ENCODE data around the gene PLXNB1. TPM values are rescaled to one million over a fixed set of nuclear protein-coding genes. Genes with fewer than 3 reads are reported as not detected.
"Not testable (repeated sequence)": the region's sequence is repeated elsewhere in the genome, so short reads cannot be mapped to it uniquely, and the experiment has no call there.

Gene PLXNB1
- polyA plus RNA-seq, 3 donors = 31.2 to 51.0 (median 35.4) TPM

DNA sequence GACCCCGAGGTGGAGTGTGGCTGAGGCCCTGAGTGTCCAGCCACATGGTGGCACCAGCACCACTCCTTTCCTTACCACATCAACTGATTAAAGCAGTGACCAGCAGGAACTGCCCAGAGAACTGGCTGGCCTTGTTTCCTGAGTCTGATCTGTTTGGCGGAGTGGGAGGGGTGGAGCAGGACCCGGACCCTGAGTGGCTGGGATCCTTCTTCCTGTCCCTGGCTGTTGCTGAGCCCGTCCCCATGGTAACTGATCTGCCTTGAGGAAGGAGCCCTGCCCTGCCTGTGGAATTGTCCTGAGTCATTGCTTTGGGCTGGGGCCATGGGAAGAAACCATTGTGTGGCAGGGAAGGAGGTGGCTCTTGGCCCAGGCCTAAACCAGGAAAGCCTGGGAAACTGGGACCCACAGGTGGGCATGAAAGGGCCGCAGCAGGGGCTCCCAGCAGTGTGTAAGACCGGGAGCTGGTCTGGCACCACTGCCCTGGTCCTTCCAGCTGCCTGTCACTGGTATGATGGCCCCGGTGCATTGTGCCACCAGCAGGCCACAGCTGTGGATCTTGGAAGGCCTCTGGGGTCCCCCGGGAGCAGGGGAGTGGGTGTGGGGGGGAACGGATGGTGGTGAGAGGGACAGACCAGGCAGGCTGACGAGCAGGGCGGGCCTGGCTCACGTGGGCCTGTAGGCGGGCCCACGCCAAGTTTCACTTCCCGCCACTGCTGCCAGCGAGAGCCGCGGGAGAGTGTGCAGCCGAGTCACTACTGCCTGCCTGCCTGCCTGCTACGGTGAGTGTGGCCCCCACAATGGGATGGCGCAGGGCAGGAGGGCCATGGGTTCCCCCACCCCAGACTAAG is 35.9 kb upstream of the PLXNB1 start:
- H3K27ac ChIP-seq (ENCODE audit: low read depth, low read length) = peak overlapping the region; percentile 89
- 2 to 3% (median 2%) methylated on average over 19 to 21 of the region's 21 CpGs for WGBS, 3 donors

DNA sequence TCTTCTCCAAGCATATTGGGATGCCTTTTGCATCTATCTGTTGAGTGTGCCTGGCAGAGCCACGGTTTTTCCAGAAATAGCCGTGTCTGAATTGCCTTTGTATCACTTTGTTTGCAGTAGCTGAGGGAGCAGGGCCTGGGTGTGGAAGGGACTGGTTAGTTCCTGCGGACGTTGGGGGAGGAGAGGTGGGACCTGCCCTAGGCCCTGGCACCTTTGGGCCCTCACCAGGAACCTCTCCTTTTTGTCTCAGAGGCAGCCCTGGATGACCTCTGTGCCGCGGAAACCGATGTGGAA is 35.3 kb upstream of the PLXNB1 start:
- WGBS, 3 donors = 4 to 33% (median 20%) methylated on average over 7 of the region's 7 CpGs
- H3K27ac ChIP-seq (ENCODE audit: low read depth, low read length) = peak overlapping the region; percentile 89

DNA sequence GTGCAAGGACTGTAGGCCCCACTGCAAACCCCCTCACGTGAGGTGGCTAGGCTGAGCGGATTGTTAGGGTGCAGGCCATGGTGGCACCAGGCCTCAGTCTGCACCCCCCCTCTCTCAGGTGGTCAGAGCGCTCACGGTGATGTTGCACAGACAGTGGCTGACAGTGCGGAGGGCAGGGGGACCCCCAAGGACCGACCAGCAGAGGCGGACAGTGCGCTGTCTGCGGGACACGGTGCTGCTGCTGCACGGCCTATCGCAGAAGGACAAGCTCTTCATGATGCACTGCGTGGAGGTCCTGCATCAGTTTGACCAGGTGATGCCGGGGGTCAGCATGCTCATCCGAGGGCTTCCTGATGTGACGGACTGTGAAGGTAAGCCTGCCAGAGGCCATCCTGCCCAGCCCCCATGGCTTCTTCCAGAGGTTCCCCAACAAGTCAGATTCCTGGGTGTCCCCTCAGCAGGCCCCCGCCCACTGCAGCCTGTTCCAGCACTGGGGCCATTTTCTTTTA is 34.9 kb upstream of the PLXNB1 start:
- WGBS, 3 donors = 89 to 94% (median 90%) methylated on average over 17 of the region's 17 CpGs
- no peak overlapping the region for H3K27ac ChIP-seq (ENCODE audit: low read depth, low read length)

DNA sequence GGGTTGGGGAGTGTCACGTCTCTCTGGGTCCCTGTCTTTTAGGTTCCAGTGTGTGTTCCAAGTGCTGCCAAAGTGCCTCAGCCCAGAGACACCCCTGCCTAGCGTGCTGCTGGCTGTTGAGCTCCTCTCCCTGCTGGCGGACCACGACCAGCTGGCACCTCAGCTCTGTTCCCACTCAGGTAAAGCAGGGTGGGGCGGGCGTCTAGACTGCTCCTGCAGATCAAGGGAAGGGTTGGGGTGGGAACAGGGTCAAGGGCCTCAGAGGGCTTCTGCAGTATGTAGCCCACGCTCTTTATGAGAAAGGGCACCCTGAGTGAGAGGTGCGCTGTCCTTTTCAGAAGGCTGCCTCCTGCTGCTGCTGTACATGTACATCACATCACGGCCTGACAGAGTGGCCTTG is 33.8 kb upstream of the PLXNB1 start:
- 79 to 86% (median 79%) methylated on average over 9 of the region's 9 CpGs for WGBS, 3 donors
- H3K27ac ChIP-seq (ENCODE audit: low read depth, low read length) = no peak overlapping the region

DNA sequence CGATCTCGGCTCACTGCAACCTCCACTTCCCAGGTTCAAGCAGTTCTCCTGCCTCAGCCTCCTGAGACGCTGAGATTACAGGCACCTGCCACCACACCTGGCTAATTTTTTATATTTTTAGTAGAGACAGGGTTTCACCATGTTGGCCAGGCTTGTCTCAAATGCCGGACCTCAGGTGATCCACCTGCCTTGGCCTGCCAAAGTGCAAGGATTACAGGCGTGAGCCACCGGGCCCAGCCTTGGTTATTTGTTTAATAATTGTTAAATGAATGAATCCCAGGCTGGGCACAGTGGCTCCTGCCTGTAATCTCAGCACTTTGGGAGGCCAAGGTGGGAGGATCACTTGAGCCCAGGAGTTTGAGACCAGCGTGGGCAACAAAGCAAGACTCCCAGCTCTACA is 31.9 kb upstream of the PLXNB1 start:
- 87 to 94% (median 92%) methylated on average over 7 of the region's 7 CpGs for WGBS, 3 donors
- H3K27ac ChIP-seq (ENCODE audit: low read depth, low read length) = not testable (repeated sequence)

DNA sequence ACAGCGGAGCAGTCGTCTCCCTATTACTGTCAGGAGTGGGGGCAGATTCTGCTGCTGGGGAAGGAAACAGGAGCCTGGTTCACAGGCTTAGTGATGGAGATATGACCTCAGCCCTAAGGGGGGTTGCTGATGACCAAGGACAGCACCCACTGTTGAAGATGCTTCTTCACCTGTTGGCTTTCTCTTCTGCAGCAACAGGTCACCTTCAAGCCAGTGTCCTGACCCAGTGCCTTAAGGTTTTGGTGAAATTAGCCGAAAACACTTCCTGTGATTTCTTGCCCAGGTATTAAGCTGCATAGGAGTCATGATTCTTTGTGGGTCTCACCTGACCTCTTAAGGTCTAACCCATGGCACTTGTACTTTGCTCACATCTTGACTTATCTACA is 30.6 kb upstream of the PLXNB1 start:
- H3K27ac ChIP-seq (ENCODE audit: low read depth, low read length) = no peak overlapping the region
- 87 to 95% (median 93%) methylated on average over 3 of the region's 3 CpGs for WGBS, 3 donors

DNA sequence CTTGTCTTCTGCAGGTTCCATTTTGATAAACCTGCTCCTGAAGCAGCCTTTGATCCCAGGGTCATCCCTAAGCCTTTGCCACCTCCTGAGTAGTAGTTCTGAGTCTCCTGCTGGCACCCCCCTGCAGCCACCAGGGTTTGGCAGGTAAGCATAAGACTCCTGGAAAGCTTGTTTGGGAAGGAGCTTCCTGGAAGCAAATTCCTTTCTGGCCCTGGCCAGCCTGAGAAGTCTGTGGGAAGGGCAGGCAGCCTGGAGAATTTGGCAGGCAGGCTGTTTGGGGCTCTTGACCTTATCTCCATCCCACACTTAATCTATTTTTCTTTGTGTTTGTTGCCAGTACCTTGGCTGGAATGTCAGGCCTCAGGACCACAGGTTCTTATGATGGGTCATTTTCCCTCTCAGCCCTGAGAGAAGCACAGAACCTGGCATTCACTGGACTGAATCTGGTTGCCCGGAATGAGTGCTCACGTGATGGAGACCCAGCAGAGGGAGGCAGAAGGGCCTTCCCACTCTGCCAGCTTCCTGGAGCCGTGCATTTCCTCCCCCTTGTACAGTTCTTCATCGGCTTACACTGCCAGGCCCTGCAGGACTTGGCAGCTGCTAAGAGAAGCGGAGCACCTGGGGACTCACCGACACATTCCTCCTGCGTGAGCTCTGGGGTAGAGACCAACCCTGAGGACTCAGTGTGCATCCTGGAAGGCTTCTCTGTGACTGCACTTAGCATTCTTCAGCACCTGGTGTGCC is 30.1 kb upstream of the PLXNB1 start:
- no peak overlapping the region for H3K27ac ChIP-seq (ENCODE audit: low read depth, low read length)
- WGBS, 3 donors = 80 to 91% (median 81%) methylated on average over 7 of the region's 7 CpGs

DNA sequence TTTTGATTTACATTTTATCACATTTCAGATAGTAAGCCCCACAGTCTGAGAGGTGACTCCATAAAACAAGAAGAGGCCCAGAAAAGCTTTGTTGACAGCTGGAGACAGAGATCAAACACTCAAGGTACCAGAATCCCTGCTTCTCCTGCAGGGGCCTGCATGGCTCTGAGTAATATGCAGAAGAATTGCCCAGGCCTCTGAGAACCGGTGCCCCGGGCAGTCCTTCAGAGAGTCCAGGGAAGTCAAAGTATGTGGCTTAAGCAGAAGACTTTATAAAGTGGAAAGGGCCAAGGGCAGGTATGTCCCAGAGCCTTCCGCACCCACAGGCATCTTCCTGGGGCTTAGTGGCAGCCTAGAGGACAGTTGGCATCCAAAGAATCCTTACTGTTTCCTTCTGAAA is 29.4 kb upstream of the PLXNB1 start:
- H3K27ac ChIP-seq (ENCODE audit: low read depth, low read length) = no peak overlapping the region

DNA sequence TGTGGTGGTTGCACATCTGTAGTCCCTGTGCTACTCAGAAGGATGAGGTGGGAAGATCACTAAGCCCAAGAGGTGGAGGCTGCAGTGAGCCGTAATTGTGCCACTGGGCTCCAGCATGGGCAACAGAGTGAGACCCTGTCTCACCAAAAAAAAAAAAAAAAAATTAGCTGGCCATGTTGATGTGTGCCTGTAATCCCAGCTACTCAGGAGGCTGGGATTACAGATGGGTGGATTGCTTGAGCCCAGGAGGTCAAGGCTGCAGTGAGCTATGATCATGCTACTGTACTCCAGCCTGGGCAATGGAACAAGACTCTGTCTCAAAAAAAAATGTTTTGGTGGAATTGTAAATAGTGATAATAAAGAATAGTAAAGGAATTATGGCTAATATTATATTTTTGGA is 26.6 kb upstream of the PLXNB1 start:
- H3K27ac ChIP-seq (ENCODE audit: low read depth, low read length) = no peak overlapping the region
- WGBS, 3 donors = 91 to 100% (median 100%) methylated on average over 1 of the region's 1 CpG

More for the DNA sequence above, 29.4 kb upstream of the PLXNB1 start:
- 96 to 97% (median 96%) methylated on average over 3 of the region's 3 CpGs for WGBS, 3 donors

DNA sequence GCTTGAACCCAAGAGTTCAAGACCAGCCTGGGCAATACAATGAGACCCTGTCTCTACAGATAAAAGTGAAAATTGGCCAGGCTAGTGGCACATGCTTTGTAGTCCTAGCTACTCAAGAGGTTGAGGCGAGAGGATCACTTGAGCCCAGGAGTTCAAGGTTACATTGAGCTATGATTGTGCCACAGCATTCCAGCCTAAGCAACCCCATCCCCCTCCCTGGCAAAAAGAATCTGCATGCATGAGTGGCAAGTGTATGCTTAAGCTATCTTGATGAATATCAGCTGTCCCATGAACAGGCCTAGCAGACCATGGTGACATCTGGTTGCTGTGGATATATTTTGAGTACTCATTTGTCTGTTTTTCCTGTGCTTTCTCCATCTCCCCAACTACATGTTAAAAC is 21.4 kb upstream of the PLXNB1 start:
- 59 to 100% (median 92%) methylated on average over 1 of the region's 1 CpG for WGBS, 3 donors
- H3K27ac ChIP-seq (ENCODE audit: low read depth, low read length) = no peak overlapping the region

DNA sequence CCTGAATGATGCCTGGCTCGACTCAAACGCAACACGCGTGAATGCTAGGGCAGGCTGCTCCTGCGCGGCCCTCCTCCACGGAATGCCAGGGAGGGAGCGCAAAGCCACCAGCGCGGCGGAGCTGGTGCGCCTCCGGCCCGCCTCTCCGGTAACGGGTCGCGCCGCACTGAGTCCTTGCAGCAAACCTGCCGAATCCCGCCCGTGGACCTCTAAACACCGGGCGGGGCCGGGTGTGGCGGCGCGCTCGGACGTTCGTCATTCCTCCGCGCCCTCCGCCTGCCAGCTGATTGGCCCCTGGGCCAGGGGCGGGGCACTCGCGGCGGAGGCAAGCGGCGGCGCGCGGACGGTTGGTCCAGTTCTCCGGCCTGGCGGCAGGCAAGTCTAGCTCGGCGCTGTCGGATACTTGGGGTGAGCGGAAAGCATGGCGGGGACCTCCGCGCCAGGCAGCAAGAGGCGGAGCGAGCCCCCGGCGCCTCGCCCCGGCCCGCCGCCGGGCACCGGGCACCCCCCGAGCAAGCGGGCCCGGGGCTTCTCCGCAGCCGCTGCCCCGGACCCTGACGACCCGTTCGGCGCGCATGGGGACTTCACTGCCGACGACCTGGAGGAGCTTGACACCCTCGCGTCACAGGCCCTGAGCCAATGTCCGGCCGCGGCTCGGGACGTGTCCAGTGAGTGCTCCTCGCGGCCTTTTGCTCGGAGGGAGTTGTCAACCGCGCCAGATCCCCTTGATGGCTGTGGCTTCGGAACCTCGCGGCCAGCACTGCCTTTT is 16.7 kb upstream of the PLXNB1 start, which contains the start of gene ATRIP:
Gene ATRIP, plus strand, starts transcription at position 313 of the 769 bp plus-strand sequence. Its CDS starts 109 bp downstream, at position 422.
- 0 to 1% (median 0%) methylated on average over 69 to 91 of the region's 91 CpGs for WGBS, 3 donors
- peak within 1 kb of the TSS; percentile 1 for H3K27ac ChIP-seq (ENCODE audit: low read depth, low read length)

DNA sequence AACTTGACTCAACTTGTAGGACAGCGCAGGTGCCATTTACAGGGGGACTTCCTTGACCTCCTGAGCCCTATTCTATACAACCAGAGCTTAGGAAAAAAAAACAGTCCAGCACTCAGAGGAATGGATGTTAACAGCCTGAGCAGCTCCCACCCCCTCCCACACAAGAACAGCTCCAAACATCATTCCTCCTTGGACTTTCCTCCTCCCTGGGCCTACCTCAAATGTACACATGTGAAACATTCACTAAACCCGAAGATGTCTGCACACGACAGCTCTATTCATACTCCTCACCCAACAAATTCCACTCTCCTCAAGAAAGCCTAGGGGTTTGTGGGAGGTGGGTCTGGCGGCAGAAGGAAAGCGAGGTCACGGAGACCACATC is 16.1 kb upstream of the PLXNB1 start:
- WGBS, 3 donors = 13 to 15% (median 15%) methylated on average over 6 of the region's 6 CpGs

DNA sequence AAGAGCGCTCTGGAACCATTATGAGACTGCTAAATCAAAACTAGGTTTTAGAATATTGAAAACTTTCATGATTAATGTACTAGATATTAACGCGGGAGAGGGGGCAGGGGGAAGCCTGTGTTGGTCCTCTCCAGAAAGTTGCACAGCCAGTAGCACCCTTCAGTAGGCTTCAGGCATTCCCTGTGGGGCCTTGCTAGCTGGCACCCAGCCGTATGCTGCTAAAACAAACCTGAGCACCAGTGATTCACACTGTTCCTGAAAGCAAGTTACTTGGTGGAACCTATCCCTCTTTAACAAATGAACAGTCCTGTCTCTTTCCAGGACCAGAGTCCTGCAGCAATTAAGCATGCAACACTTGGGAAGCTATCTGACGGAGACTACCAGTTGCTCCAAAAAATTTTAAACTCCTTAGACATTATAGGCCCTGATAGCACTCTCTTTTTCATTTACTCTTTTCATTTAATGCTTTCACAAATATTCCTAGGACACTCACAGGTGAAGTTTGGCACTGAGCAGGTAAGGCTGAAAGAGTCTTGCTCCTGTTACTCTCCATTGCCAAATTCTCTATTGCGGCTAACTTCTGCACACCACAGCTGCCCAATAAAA is 15.5 kb upstream of the PLXNB1 start:
- WGBS, 3 donors = 69 to 73% (median 69%) methylated on average over 6 of the region's 6 CpGs
- H3K27ac ChIP-seq (ENCODE audit: low read depth, low read length) = no peak overlapping the region

More for the DNA sequence above, 16.1 kb upstream of the PLXNB1 start:
- H3K27ac ChIP-seq (ENCODE audit: low read depth, low read length) = no peak overlapping the region

DNA sequence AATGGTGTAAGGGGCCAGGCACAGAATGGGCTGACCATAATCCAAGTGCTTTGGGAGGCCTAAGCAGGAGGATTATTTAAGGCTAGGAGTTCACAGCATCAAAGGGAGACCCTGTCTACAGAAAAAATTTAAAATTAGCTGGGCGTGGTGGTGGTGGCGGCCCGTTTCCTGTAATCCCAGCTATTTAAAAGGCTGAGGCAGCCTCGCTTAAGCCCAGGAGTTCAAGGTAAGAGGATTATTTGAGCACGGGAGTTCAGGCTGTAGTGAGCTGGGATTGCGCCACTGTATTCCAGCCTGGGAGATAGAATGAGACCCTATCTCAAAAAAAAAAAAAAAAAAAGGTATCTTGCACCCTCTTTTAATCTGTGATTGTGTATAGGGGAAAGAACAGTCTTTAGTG is 12.1 kb upstream of the PLXNB1 start:
- no peak overlapping the region for H3K27ac ChIP-seq (ENCODE audit: low read depth, low read length)
- 73 to 78% (median 75%) methylated on average over 6 of the region's 6 CpGs for WGBS, 3 donors

DNA sequence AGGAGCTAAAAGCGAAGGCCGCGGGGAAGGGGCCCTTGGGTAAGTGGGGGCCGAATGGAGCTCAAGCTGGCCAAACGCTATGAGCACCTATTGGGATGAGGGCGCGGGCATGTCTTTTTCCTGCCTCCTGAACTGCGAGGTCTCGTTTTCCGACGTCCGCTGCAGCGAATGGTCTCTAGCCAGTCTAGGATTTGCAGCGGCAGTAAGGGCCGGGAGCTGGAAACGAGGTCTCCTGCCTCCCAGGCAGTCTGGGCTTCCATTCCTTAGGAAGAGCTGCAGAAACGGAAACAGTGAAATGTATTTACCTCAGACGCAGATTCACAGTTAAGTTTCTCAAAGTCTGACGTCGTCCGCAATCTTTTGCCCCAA is 10.7 kb upstream of the PLXNB1 start:
- peak overlapping the region; percentile 51 for H3K27ac ChIP-seq (ENCODE audit: low read depth, low read length)
- WGBS, 3 donors = 1 to 2% (median 1%) methylated on average over 21 of the region's 21 CpGs

DNA sequence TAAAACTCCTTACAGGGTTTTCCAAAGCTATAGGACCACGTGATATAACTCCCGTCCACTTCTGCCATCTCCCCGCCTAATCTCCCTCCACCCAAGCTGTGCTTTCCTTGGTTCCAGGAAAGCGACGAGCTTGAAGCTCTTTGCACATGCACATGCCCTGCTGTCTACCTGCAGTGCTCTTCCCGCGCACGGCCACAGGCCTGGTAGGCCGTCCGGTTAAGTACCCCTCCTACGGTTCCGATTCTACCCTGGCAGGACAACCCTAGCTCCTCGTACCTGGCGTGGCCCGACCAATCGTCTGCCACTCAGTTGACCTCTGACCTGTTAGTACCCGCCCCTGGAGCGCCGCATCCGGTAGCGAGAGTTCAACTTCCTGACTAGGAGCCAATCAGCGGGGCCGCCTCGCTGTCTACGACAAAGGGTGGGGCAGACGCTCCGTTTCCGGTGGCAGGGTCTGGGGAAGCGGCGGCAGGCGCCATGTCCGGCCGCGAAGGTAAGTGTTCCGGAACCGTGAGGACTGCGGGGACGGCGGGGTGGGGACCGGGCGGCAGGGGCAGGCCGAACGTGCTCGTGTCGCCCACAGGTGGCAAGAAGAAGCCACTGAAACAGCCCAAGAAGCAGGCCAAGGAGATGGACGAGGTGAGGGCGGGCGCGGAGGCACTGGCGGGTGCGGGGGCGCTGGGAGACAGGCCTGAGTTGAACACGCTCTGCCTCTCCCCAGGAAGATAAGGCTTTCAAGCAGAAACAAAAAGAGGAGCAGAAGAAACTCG is 10.1 kb upstream of the PLXNB1 start, which contains the start of the genes CCDC51 and TMA7:
Gene CCDC51, minus strand, starts transcription at position 300 of the 770 bp plus-strand sequence. CDS start 4,991 bp downstream, outside the sequence.
Gene TMA7, plus strand, starts transcription at position 438 of the 770 bp plus-strand sequence. Its CDS starts 40 bp downstream, at position 478.
- 0 to 1% (median 0%) methylated on average over 54 of the region's 54 CpGs for WGBS, 3 donors
- H3K27ac ChIP-seq (ENCODE audit: low read depth, low read length) = peak within 1 kb of the TSS; percentile 51

DNA sequence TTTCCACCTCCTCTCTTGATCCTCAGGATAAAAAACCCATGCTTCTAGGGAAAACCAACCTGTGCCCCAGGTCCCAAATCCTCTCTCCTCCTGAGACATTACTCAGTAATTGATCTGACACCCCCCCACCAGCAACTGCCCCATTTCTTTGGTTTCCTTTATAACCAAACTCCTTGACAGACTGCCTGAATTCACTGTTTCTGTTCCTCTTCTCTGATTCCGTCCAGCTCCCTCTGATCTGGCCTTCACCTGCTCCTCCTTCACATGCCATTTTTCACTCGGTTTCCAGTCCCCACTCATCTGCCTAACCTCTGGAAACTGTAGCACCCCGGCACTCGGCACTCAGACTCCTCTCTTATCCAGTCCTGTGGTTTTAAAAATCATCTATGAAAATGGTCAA is 7.9 kb upstream of the PLXNB1 start:
- 80 to 83% (median 80%) methylated on average over 4 of the region's 4 CpGs for WGBS, 3 donors

More for the DNA sequence above, 7.9 kb upstream of the PLXNB1 start:
- H3K27ac ChIP-seq (ENCODE audit: low read depth, low read length) = no peak overlapping the region
